GM10266 (cell line): ENCODE data around the gene FOXRED1.
A peak's percentile ranks its signal among the peaks of the same experiment; 100 is the strongest.

ENCODE experiments used
- DNase-seq: peaks from one replicate; pipeline ENCODE4 v3.0.0; 2012; ENCODE audit errors: extremely low spot score
- TF ChIP-seq, protein P1 (sequence below): IDR thresholded peaks from 2 replicates; pipeline ENCODE4 v1.5.1; 2012; ENCODE audit warnings: mild to moderate bottlenecking, low read depth; ENCODE audit not compliant: control insufficient read depth, insufficient read depth; ENCODE audit errors: missing control alignments

The FOXRED1 gene

DNA sequence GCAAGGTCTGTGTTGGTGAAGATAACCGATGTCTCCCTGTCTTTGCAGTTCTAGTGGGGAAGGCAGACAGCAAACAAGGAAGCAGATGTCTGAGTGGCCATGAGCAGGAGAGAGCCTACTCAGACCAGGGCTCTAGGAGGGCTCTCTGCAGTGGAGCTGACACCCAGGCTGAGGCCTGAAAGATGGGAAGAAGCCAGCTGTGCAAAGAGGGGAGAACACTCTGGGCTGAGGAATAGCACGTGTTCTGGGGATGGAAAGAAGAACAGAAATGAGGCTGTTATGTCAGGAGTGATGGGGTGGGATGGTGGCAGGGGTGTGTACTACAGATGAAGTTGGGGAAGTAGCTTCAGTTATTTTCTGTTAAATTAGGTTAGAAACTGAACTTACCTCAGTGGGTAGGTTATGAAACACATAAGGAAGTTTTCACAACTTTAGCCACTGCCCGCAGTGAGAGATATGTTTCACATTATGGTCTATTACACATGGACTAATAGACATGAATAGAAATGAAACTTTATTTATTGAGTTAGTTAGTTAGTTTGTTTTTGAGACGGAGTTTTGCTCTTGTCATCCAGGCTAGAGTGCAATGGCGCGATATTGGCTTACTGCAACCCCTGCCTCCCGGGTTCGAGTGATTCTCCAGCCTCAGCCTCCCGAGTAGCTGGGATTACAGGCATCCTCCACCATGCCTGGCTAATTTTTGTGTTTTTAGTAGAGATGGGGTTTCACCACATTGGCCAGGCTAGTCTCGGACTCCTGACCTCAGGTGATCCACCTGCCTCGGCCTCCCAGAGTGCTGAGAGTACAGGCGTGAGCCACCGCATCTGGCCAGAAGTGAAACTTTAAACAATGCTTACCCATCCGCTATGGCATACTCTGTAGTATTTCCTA lies 42.7 kb downstream of the FOXRED1 start:
- DNase-seq: peak; percentile 53
- TF ChIP-seq, protein P1, sequence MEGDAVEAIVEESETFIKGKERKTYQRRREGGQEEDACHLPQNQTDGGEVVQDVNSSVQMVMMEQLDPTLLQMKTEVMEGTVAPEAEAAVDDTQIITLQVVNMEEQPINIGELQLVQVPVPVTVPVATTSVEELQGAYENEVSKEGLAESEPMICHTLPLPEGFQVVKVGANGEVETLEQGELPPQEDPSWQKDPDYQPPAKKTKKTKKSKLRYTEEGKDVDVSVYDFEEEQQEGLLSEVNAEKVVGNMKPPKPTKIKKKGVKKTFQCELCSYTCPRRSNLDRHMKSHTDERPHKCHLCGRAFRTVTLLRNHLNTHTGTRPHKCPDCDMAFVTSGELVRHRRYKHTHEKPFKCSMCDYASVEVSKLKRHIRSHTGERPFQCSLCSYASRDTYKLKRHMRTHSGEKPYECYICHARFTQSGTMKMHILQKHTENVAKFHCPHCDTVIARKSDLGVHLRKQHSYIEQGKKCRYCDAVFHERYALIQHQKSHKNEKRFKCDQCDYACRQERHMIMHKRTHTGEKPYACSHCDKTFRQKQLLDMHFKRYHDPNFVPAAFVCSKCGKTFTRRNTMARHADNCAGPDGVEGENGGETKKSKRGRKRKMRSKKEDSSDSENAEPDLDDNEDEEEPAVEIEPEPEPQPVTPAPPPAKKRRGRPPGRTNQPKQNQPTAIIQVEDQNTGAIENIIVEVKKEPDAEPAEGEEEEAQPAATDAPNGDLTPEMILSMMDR: no peak

DNA sequence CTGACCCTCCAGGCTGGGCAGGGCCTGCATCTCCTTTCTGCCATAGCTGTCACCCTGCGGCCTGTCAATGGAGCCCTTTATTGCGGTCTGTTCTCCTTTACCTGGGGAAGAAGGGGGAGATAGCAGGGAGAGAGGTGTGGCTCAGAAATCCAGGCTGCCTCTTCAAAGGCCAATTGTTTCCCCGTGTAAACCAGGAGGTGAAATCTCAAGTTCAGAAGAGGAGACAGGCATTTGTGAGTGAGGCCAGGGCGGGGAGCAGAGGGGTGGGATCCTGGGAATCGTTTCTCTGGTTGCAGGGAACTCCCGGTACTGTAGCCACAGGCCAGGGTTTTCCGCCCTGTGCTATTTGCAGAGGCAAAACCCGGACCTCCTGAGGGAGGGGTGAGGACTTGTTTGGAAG lies 44.0 kb downstream of the FOXRED1 start:
- TF ChIP-seq, protein P1: no peak
- DNase-seq: no peak

DNA sequence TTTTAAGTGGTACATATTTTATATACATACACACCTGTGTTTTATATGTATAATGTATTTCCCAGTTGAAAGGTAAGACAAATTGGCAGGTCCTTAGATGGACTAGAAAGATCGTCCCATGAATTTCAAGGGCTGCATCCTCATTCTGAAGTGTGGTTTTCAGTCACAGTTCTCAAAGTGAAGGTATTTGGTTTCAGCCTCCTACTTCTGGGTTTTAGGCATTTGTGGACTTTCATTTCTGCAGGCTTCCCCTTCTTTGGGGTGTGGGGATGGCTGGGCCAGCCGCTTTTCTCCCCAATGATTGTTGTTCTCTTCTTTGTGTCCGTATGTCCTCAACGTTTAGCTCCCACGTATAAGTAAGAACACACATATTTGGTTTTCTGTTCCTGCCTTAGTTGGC lies 44.9 kb downstream of the FOXRED1 start:
- TF ChIP-seq, protein P1: no peak
- DNase-seq: no peak

DNA sequence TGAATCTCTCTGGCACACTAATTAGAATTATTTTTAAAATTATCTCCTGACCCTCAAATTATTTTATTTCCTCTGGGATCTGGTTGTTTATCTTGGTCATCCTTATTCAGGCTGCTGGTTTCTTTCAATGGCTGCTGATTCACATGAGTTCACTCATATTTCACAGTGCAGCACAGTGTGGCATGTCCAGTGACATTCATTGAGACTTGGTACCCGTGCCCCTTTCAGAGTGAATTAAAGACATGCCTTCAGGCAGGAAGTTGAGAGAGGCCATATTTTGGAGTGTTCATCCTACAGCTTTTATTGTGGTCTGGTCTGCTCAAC lies 48.4 kb downstream of the FOXRED1 start:
- DNase-seq: no peak
- TF ChIP-seq, protein P1: no peak

DNA sequence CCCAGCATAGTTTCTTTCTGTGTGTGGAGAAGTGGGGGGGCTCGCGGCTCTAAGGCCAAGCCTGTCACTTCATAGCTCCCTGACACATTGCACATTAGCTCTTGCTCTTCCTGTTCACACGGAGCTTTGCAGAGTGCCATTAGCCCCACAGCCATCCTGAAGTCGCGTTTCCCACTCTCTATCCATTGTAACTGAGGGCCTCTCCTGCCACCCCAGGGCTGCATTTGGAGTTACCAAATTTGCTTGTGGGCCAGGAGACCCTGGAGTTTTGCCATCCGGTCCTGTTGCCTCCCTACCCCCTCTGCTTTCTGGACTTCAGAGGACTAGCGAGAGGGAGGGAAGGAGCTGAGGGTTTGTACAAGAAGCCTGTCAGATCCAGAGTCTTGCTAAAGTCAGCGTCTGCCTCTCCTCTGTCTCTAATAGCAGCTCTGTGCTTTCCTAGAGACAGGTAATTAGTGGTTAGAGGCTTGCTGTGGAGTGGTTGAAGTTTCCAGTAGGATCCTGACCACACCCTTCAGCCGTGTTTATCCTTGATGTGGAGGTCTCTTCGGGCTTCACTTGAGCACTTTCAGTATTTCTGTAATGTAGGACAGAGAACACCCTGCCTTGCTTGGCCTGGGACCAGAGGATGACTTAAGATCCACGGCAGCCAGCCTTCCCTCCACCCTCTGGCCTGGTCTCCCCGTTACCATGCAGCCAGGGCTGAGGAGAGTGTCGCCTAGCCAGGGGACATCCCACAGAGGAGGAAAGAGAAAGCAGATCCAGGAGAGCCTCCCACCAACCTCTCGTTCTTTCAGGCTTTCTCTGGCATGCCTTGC lies 49.0 kb downstream of the FOXRED1 start:
- TF ChIP-seq, protein P1: no peak
- DNase-seq: no peak

DNA sequence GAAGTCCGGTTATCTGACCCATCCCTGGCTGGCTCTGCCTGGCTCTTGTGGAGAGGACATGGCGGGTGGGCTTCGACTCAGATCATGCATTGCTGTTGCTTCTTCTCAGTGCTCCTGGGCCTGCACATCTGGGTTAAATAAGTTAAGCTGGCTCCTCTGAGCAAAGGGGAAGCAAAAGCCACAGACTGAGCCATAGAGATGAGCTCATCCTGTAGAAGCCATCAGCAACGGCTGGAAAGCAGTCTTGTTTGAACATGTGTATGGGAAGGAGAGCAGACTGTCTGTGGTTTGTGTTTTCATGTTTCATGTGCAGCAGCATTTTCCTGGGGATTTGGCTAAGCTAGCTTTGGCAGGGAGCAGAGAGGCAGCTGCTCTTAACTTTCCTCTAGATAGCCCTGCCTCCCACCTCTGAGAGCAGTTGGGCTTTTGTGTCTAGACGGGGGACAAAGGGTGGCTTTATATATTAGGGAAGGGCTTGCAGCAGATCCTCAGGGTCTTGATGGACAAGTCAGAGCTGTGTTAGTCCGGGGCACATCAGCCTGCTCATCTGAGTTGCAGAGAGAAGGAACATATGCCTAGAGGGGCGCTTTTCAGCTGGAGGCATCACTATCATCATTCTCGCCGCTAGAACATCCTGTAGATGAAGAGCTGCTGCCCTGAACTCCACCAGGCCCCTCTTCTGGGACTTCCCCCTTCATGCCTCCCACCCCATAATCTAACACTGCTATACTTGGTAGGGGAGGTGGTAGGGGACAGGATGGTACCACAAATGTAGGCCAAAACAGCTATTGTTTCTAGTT lies 49.8 kb downstream of the FOXRED1 start:
- peak; percentile 64 for DNase-seq
- TF ChIP-seq, protein P1: no peak
